GM19372 (cell line): ENCODE measurements around the gene DDRGK1.
"Not testable (repeated sequence)": the region's sequence is repeated elsewhere in the genome, so short reads cannot be mapped to it uniquely, and the experiment has no call there.

Experiments used
- ATAC-seq: cut with Tn5 transposase; IDR thresholded peaks from one replicate; pipeline ENCODE4 v1.9.1; 2021; ENCODE audit warnings: mild to moderate bottlenecking, low read depth, moderate library complexity; ENCODE audit not compliant: unreplicated experiment

The DDRGK1 gene

DNA sequence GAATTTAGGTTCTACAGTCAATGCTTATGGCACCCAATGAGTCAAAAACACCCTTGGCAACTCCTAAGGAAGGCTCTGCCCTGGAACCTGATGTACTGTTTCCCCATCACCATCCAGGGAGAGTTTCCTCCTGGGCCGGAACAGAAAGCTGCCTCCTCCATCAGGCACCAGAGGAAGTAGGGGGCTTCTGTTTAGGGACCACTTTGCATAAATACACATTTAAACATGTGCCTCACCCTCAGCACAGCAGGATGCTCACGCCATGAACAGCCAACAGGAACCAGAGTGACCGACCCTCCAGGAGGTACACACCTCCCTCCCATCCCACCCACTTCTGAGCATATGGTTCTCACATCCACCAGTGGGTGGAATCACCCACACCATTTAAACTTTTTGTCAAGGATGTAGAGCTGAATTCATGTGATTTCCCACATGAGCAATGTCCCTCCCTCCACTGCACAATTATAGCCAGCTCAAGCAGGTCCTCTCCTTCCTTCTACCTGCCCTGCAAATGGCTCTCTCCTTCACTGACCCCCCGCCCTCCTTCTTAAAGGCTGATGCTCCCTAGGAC lies 14.8 kb downstream of the DDRGK1 start:
- ATAC-seq: no peak

DNA sequence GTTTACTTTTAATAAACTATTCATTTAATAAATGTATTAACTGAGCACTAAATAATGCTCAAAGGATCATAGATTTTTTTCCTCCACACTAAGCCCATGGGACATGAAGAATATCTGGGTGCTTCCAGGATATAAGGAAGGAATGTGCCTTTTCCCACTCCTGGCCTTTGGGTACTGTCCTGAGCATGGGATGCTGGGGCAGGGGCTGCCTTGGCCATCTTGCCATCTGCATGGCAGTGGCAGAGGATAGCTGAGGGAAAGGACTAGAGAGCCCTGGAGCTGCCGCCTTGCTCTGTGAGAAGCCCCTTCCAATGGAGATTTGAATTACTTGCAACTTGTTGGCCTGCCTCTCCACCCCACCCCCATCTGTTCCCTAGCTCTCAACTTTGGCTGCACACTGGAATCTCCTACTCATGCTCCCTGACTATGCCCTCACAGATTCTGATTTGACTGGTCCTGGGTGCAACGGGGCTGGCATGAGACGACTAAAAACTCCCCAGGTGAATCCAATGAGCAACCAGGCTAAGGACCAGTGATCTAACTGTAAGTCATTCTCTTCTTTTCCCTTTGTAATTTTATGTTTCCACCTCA lies 15.6 kb downstream of the DDRGK1 start:
- no peak for ATAC-seq

DNA sequence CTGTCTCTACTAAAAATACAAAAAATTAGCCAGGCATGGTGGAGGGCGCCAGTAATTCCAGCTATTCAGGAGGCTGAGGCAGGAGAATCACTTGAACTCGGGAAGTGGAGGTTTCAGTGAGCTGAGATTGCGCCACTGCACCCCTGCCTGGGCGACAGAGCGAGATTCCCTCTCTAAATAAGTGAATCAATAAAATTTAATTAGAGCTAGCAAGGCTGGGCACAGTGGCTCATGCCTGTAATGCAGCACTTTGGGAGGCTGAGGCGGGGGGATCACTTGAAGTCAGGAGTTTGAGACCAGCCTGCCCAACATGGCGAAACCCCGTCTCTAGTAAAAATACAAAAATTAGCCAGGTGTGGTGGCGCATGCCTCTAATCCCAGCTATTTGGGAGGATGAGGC lies 16.6 kb downstream of the DDRGK1 start:
- ATAC-seq: not testable (repeated sequence)

DNA sequence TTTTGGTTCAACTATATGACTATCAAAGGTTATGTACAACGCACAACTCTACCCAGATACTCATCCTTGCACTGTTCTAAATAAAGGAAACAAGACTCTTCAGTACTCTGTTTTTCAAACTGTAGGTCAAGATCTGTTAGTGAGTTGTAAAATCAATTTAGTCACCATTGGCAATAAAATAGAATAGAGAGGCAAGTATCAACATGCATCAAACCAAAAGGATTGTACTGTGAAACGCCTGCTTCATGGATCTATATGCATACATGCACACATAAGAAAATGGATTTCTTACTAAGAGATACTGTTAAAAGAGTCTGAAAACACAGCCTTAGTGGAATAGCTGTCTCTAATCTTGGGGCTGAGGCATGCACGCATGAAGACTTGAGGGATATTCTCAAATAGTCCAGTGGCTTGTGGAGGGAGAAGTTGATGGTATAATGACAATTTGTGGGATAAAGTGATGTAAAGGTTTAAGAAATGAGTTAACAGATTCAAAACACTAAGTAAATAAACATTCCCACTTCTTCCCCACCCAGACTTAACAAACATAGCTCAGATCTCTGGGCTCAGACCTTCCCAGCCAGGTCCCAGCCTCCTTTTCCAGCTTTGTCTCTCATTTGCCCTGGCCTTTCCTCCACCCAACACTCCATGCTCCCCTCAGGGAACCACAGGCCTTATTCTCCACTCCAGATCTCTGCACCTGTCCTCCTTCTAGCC lies 20.4 kb downstream of the DDRGK1 start:
- no peak for ATAC-seq

DNA sequence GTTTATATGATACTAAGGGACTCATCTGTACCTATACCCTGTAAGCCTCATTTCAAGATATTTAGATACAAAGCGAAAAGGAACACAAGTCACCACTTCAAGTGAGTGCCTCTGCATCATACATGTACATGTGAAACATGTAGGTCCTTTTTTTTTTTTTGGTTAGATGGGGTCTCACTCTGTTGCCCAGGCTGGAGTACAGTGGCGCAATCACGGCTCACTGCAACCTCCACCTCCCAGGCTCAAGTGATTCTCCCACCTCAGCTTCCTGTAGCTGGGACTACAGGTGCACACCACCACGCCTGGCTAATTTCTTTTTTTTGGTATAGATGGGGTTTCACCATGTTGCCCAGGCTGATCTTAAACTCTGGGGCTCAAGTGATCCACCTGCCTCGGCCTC lies 22.1 kb downstream of the DDRGK1 start:
- not testable (repeated sequence) for ATAC-seq

DNA sequence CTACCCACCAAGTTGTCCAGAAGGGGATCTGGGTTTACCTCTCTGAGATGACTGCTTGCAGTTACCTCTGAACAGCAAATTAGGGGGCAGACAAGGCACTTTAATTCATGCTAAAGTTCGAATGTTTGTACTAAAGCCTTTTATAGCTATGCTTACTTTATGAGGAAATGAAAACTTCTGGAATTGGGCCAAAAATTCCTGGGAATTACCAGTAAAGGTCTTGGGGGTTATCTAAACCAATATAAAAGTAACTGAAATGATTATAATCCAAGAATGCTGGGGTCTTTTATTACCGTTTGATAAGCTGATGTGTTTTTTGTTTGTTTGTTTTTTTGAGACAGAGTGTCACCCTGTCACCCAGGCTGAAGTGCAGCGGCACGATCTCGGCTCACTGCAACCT lies 23.2 kb downstream of the DDRGK1 start:
- no peak for ATAC-seq

DNA sequence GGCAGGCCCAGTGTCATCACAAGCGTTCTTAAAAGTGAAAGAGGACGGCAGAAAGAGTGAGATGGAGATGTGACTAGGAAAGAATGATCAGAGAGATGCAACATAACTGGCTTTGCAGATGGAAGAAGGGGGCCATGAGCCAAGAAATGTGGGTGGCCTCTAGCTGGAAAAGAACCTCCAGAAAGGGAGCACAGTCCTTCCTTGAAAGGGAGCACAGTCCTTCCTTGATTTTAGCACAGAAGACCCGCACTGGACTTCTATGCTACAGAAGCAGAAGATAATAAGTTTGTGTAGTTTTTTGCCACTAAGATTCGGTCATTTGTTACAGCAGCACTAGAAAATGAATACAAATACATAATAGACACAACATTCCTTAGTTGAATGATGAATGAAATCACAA lies 24.2 kb downstream of the DDRGK1 start:
- no peak for ATAC-seq

DNA sequence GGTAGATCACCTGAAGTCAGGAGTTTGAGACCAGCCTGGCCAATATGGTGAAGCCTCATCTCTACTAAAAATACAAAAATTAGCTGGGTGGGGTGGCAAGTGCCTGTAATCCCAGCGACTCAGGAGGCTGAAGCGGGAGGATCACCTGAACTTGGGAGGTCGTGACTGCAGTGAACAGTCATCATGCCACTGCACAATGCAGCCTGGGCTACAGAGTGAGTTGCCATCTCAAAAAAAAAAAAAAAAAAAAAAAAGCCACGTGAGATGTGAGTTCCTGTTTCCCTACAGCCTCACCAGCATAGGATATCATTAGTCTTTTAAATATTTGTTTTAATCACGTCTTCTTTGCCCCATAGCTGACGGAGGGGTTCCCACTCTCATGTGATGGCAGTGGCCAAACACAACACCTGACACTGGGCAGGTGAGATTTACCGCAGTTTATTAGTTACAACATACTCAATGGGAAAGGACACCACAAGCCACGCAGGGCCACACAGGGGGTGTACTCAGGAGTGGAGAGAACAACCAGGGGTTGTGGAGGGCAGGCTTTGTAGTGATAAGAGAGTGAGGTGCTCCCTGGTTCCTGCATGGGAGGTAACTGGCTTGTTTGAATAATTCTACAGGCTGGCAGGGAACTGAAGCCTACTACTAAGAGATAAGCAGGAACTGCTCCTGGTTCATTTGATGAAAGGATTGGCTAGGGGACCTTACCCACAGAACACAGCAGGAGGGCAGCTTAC lies 26.6 kb downstream of the DDRGK1 start:
- ATAC-seq: no peak

DNA sequence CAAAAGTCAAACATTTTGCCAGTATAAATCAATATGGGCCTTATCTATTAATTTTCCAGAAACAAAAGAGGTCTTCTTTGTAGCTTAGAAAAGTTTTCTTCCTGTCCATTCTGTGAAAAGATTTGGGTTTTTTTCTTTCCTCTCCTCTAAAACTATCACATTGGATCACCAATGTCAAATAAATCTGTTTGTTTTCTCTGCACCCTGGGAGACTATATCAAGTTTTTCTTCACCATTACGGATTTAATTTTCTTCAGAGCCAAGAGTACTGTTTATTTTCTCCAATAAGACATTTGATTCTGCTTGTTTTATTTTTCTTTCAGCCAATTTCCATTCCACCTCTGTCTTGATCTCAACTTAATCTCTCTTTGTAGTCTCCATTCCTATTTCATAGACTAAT lies 29.2 kb downstream of the DDRGK1 start:
- no peak for ATAC-seq

DNA sequence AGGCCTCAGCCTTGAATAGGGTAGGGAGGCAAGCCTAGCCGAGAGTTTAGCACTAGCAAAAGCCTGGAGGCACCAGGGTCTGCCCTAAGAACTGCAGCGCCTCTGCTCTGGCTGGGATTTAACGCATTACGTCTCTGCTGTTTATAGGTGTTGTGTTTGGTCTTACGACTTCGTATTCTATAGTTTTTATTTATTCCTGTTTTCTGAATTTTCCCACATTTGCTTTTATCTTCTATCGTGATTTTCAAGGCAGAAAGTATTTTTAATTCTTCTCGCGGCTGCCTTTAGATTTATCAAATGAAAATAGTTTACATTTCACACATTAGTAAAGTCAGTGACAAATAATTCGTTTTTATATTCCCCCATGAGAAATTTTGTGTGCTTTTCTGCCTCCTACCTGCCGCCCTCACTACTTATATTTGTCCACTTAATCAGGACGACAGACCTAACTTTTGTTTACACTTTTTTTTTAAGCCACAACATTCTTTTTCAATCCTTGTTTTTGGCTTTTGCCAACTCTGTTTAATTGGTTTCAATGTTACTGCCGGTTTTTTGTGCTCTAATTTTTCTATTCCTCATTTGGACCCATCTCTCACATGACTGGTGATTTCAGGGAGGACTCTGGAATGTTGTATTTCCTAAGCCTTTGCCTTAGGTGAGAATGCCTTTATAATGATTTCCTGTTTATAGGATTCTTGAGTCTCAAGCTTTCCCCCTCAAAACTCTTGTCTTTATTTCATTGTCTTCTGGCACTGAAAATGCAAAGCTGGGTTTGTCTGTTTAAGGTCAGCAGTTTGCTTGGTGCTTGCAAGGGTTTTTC lies 29.8 kb downstream of the DDRGK1 start:
- no peak for ATAC-seq

DNA sequence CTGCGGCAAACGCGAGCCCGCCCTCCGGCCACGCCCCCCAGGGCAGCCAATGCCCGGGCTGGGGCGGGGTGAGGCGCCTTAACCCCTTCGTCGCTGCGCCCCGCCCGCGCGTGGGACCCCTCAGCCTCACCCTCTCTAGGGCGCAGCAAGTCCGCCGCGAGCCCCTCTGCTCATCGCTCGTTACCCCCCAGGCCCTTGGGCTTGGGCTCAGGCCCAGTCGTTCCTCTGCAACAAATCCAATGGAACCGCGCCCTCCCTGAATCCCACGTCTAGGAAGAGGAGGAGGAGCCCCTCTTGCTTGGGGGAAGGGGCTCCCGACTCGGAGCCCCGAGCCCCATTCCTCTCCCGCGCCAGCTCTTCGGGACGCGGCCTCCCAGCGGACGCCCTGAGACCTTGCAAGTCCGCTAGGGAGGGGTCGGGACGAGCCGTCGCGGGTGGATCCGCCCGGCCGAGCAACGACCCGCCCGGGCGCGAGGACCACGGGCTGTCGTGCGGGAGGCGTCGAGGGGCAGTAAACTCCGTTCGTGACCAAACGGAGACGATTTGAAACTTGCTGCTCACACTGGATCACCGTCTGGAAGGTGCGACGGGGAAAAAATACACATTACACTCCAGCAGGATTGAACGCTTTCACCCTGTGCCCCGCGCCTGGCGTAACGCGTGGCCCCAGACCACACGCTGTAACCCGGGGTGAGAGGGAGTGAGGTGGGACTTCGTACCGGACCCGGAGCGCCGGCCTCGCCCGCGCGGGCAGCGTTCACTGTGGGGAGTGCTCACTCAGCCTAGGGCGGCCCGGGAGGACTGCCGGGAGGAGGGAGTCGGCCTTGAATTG lies 30.7 kb downstream of the DDRGK1 start:
- ATAC-seq: peak; percentile 94

DNA sequence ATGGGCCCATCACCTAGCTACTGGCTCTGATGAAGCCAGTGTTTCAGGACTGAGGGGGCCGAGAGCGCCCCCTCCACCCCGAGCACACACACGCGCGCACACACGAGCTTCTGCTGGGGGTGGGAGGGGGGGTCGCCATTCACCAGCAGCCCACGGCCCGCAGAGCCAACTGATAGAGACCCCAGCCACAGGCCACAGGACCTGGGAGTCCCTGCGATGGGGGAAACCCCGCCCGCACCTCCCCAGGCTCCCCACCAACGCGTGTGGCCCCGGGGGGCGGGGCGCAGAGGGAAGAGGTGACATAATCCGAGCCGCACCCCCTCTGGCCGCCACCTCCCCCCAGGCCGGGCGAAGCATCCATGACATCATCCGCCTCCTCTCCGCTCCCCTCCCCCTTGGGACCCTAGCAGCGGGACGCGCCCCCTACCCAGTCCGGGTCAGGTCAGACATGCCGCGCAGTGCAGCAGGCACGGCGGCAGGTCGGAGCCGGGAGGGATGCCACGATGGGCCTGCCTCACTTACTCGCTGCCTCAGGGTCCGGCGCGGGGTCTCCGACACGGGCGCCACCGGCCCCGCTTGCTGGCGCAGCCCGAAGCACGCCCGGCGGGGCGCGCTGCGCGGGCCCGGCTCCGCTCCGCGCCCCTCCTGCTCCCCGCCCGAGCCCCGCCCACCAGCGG lies 31.4 kb downstream of the DDRGK1 start, which contains the start of gene LZTS3:
Gene LZTS3 (minus strand): TSS at position 617 of the 677 bp plus-strand sequence. CDS start 6,386 bp downstream, outside the sequence.
- peak; percentile 44 for ATAC-seq

DNA sequence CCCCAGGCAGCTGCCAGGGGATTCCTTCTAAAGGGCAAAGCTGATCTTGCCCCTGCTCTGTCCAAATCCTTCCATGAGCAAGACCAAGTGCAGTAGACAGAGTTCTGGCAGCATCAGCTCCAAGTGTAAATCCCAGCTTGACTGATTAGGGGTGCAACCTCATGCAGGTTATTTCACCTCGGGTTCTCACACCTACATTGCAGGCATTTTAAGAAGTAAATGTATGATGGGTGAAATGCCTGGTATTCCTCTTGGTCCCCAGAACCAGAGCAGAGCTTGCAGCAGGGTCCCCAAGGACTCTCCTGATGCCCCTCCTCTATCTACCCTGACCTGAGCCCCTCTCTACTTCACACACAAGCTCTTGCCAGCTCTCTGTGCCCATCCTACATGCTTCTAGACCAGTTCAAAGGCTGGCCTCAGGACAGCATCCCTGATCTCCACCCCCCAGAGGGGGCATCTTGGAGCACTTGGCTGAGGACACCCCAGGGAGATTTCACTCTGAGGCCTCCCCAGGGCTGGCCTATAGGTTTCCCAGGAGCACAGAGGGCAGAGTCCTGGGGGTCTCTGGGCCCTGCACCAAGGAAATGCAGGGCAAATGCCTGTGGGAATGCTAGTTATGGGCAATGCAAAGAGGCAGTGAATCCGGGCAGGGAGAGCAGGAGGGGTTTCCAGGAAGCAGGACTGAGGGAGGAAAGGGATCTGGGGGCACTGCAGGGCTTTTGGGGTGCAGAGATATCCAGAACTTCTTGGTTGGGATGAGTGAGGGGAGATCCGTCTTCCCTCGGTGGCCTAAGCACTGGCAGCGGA lies 32.2 kb downstream of the DDRGK1 start:
- ATAC-seq: no peak

DNA sequence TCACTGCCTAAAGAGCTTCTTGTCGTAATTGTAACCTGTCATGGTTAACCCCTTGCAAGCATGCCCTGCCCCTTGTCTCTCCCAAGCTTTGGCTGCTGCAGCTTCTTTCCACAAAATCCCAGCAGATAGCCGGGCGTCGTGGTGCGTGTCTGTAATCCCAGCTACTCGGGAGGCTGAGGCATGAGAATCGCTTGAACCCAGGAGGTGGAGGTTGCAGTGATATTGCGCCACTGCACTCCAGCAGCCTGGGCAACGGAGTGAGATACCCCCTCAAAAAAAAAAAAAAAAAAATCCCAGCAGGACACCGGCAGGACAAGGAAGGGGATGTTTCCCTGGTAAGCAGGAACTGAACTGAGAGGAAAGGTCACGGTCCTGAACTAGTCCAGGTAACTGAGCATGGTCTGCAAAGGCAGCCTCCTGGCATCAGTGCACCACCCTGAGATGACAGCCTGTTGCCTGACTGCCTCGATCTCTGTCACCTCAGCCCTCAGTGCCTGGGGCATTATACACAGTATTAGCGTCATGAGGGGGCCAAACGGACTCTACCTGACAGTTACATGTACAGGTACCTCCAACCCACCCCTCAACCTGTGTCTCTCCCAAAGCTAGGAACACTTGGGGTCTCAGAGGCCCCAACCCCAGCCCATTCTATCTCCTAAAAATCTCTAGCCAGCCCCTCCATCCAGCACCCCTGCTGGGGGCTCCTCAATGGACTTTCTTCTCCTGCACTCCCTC lies 32.9 kb downstream of the DDRGK1 start:
- no peak for ATAC-seq

DNA sequence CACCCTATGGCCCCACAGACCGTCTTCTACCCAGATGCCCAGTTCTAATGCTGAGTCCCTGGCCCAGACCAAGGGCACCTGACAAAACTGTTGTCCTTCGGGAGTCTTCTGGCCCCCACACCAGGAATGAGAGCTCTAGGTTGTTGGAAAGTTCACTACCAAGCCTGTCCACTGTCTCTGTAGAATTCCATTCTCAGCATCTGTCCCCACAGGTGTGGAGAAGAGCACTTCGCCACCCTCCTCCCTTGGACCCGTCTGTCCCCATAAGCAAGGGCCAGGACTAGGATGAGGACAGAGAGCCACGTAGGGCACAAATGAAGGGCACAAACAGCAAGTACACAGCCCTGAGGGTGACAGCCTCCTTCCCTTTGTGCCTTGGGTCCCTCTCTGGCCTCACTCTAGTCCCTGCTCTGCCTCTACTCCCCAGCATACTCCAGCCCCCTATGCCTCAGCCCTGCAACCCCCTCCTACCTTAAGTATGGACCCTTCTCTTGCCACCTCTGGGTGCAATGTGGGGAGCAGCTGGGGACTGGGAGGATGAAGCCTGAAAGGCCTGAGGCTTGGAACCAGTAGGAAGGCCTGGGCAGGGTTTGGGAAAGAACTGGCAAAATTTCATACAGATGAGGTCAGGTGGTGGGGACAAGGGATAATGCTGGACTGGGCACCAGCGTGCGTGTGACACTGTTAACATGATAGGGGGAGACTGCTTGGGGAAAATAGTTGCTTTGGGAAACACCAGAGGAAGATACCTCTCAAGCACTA lies 35.5 kb downstream of the DDRGK1 start:
- ATAC-seq: no peak

DNA sequence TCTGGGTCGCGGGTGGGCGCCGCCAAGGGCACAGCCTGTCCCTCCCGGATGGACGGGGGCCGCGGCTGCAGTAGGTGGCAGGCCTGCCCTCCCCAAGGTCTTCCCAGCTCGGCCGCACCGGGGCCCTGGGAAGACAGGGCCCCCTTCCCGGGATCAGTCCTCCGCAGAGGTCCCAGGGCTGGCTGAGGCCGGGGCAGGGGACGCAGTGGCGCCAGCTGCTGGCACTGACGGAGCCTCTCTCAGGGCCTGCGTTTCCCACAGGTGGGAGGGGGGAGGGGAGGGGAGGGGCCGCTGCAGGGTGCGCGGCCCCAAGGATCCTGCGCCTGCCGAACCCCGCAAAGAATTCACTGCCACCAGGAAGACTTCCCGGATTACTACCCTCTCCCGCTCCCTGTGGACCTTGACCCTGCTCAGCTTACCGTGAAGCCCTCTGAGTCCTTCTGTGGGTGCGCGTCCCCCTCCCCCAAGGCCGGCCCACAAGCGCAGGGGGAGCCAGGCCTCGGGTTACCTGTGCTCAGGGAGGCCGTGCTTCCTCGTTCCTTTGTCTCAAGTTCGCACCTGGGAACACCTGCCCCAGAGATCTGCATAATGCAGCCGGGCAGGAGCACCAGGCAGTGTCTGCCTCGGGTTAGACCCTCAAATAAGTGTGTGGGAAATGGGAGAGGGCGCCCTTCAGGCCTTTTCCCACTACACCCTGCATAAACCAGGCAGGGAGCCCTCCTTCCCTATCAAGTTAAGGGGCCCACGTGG lies 36.2 kb downstream of the DDRGK1 start:
- ATAC-seq: no peak
